NT2/D1 (cell line): ENCODE measurements around the gene CRLF1.
A peak's percentile ranks its signal among the peaks of the same experiment; 100 is the strongest.

Experiments
- DNase-seq: peaks from one replicate; pipeline ENCODE4 v3.0.0-alpha.2; 2011; ENCODE audit warnings: low read depth, low spot score
- H3K27me3 ChIP-seq: 2 replicates; pipeline ENCODE4 v1.6.0; 2011; ENCODE audit warnings: mild to moderate bottlenecking; ENCODE audit not compliant: insufficient read length, insufficient read depth
- H3K36me3 ChIP-seq: 2 replicates; pipeline ENCODE4 v1.6.1; 2011; ENCODE audit warnings: mild to moderate bottlenecking, low read length, mixed read lengths; ENCODE audit not compliant: insufficient read depth, insufficient read length
- H3K4me1 ChIP-seq: 2 replicates; pipeline ENCODE4 v1.5.1; 2011; ENCODE audit not compliant: insufficient read depth, insufficient read length
- H3K4me3 ChIP-seq: 2 replicates; pipeline ENCODE4 v1.5.1; 2011; ENCODE audit warnings: low read depth; ENCODE audit not compliant: insufficient read length
- H3K9ac ChIP-seq: 2 replicates; pipeline ENCODE4 v1.6.0; 2011; ENCODE audit warnings: low read depth; ENCODE audit not compliant: insufficient read length
- H3K9me3 ChIP-seq: 2 replicates; pipeline ENCODE4 v1.5.1; 2011; ENCODE audit warnings: mild to moderate bottlenecking, low read length; ENCODE audit not compliant: insufficient read depth
- SUZ12 ChIP-seq: IDR thresholded peaks from 2 replicates; pipeline ENCODE4 v1.6.1; 2011; ENCODE audit not compliant: insufficient read length, insufficient read depth; ENCODE audit errors: extremely low read depth
- YY1 ChIP-seq: IDR thresholded peaks from 2 replicates; pipeline ENCODE4 v1.6.1; 2011; ENCODE audit not compliant: insufficient read length, insufficient read depth
- ZNF274 ChIP-seq: IDR thresholded peaks from 2 replicates; pipeline ENCODE4 v1.6.1; 2011; ENCODE audit warnings: mild to moderate bottlenecking, low read depth, low read length

CRLF1 gene

GRCh38 chr19:18543814-18544475, 62.7 kb downstream of the CRLF1 start:
- DNase-seq = no peak
- H3K4me1 ChIP-seq = peaks cover 5% of the 10 kb centered on the region
- no peaks in the 10 kb centered on the region for H3K9me3 ChIP-seq
- H3K27me3 ChIP-seq = no peaks in the 10 kb centered on the region
- TF ChIP-seq YY1 (no peak), ZNF274 (no peak), SUZ12 (no peak)
- H3K36me3 ChIP-seq = peaks cover 31% of the 10 kb centered on the region
- peak overlapping the region; percentile 41 for H3K4me3 ChIP-seq
- peak overlapping the region; percentile 81 for H3K9ac ChIP-seq
